GM23248 (cell line): Measurements from ENCODE around the gene CAPN7.

ENCODE experiments used
- EZH2 ChIP-seq: fragments of 200-600 bp; sonication (generic); IDR thresholded peaks from 2 replicates; pipeline ENCODE4 v1.6.1; 2018; ENCODE audit warnings: antibody characterized with exemption, mild to moderate bottlenecking; ENCODE audit not compliant: insufficient read depth, poor library complexity, severe bottlenecking
- EZH2phosphoT487 ChIP-seq: fragments of 200-600 bp; sonication (generic); IDR thresholded peaks from 2 replicates; pipeline ENCODE4 v1.6.1; 2018; ENCODE audit warnings: antibody characterized with exemption, moderate library complexity, mild to moderate bottlenecking, low read depth; ENCODE audit not compliant: insufficient read depth

DNA sequence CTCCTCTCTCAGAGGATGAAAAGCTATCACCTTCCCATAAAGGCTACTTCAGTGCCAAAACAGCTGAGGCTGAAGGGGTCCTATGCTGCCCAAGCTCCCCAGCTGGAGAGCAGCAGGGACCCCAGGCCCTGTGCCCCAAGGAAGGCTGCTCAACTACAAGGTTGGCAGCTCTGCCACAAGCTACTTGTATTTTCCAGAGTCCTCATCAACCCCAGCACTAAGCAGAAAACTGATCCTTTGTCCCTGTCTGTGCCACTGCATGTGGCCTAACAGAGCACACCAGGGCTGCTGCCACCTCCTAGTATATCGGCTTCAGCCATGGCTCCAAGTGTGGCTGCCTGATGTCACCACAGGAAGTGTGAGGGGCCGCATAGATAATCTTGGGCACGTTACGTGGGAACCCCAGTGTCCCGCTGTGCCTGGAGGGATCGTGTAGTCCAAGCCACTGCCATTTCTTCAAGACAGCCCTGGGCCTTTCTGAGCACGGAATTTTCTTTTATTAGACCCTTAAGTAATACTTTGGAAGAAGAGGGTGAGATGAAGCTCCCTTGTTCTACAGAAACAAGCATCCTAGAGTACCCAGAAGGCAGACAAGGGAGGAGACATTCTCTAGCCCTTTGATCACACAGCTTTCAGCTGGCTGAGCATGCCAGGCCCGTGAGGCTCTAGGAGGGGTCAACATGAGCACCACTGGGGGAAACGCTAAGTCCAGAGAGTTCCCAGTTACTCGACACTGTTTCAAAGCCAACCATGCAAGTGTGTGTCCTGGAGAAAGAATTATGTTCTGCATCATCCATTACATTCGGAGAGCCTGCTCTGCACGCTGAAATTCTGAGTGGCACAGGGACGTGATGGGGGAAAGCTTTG is 60.7 kb downstream of the CAPN7 start:
- TF ChIP-seq EZH2phosphoT487, result no peak
- TF ChIP-seq EZH2, result no peak
